Brain microvascular endothelial cell (primary cell): ENCODE data around the gene PCDH1.

Source experiments
- DNase-seq: peaks from one replicate; pipeline ENCODE4 v3.0.0-alpha.2; 2020
- H3K27ac ChIP-seq: fragments of 250-450 bp; sonication (Bioruptor Pico); 2 replicates; pipeline ENCODE4 v1.5.1; 2020; ENCODE audit warnings: mild to moderate bottlenecking, moderate library complexity
- H3K27me3 ChIP-seq: fragments of 250-450 bp; sonication (Bioruptor Pico); replicated peaks from 2 replicates; pipeline ENCODE4 v1.5.1; 2020; ENCODE audit warnings: mild to moderate bottlenecking
- H3K36me3 ChIP-seq: fragments of 250-450 bp; sonication (Bioruptor Pico); replicated peaks from 2 replicates; pipeline ENCODE4 v1.5.1; 2020; ENCODE audit warnings: mild to moderate bottlenecking
- H3K4me3 ChIP-seq: 2 replicates; pipeline ENCODE4 v1.5.1; 2011; ENCODE audit warnings: low read depth, mild to moderate bottlenecking, control low read depth, low read length, moderate library complexity
- in situ Hi-C: cut with HindIII; loops from 2 replicates; pipeline ENCODE4 v1.10.0; 2017; ENCODE audit warnings: low sequenced_read_pairs, low pct_ligation_motif_present
- TF ChIP-seq, protein P1 (sequence below): IDR thresholded peaks from 2 replicates; pipeline ENCODE4 v1.5.1; 2011; ENCODE audit warnings: low read depth, mild to moderate bottlenecking, moderate library complexity, low read length, control low read depth, inconsistent platforms; ENCODE audit errors: missing control alignments

PCDH1 gene

DNA sequence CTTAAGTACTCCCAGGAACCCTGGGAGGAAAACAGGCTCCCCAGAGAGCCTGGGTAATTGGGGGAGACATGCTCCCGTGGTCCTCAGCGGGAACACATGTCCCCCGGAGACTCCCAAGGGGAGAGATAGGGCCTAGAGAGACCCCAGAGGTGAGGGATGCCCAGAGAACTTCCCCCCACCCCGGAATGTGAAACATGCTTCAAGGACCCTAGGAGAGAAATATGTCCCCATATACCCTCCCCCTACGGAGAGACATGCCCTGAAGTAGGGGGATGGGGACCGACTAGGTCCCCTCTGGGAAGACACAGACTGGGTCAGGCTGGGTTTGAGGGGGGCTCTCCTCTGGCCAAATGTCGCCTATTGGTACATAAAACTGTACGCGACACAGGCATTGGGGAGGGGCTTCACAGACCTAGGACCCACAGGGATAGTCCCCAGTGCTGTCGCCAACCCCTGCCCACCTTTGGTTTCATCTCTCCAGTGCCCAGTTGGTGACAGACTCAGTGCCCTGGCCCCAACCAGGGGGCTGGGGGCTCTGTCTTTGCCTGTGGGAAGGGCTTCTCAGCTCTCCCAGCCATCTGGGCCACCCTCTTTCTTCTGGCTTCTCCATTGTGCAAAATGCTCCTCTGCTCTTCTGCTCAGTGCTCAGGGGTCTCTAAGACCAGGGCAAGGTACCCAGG lies 26.9 kb downstream of the PCDH1 start:
- DNase-seq, result no peak
- H3K27ac ChIP-seq, result no peak overlapping the region
- in situ Hi-C loops, result no loop called here
- no peaks in the 10 kb centered on the region for H3K36me3 ChIP-seq
- H3K27me3 ChIP-seq, result no peaks in the 10 kb centered on the region
- H3K4me3 ChIP-seq, result no peak overlapping the region
- TF ChIP-seq, protein P1, sequence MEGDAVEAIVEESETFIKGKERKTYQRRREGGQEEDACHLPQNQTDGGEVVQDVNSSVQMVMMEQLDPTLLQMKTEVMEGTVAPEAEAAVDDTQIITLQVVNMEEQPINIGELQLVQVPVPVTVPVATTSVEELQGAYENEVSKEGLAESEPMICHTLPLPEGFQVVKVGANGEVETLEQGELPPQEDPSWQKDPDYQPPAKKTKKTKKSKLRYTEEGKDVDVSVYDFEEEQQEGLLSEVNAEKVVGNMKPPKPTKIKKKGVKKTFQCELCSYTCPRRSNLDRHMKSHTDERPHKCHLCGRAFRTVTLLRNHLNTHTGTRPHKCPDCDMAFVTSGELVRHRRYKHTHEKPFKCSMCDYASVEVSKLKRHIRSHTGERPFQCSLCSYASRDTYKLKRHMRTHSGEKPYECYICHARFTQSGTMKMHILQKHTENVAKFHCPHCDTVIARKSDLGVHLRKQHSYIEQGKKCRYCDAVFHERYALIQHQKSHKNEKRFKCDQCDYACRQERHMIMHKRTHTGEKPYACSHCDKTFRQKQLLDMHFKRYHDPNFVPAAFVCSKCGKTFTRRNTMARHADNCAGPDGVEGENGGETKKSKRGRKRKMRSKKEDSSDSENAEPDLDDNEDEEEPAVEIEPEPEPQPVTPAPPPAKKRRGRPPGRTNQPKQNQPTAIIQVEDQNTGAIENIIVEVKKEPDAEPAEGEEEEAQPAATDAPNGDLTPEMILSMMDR, result no peak

- Histone ChIP-seq H3K27ac (no peak overlapping the region), H3K27me3 (no peaks in the 10 kb centered on the region), H3K36me3 (no peaks in the 10 kb centered on the region), H3K4me3 (peak overlapping the region; percentile 68)
- no peak for DNase-seq
- in situ Hi-C loops, result no loop called here
- TF ChIP-seq, protein P1, result no peak
These were observed 27.4 kb downstream of the PCDH1 start for GRCh38 chr5:141850786-141851185.

GRCh38 chr5:141850244-141850768 lies 27.9 kb downstream of the PCDH1 start:
- Histone ChIP-seq H3K27ac (peak overlapping the region; percentile 86), H3K36me3 (no peaks in the 10 kb centered on the region), H3K27me3 (no peaks in the 10 kb centered on the region), H3K4me3 (peak overlapping the region; percentile 68)
- TF ChIP-seq, protein P1, result no peak
- in situ Hi-C loops, result no loop called here
- DNase-seq, result peak; percentile 24

GRCh38 chr5:141849415-141850243 lies 28.6 kb downstream of the PCDH1 start:
- TF ChIP-seq, protein P1, result no peak
- Histone ChIP-seq H3K27me3 (no peaks in the 10 kb centered on the region), H3K4me3 (peak overlapping the region; percentile 68), H3K36me3 (no peaks in the 10 kb centered on the region), H3K27ac (peak overlapping the region; percentile 86)
- in situ Hi-C loops, result no loop called here
- peak; percentile 47 for DNase-seq

DNA sequence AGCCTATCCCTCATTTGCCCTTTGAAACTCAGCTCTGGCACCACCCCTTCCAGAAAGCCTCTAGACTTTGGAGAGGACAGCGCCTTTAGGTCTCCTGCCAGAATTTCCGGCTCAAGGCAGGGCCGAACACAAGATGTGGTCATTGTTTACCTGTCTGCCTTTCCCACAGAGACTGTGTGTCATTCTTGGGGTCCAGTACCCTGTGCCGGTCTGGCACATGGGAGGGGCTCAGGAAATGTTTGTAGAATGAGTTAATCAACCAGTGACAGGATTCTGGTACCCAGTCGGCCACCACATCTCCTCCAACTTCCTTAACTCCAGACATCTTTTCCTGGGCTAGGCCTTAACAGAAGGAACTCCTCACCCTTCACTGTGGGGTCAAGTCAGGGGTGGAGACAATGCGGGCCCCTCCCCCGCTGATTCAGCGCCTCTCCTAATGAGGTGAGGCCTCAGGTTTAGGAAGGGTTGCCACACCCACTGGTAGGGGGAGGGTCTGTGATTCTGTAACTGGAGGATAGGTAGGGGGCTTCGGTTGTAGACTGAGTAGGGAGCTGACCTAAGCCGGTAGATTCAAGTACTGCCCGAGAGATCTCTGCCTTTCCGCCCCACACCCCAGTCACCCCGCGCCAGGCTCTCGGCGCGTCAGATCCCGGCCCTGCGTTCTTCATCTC lies 29.3 kb downstream of the PCDH1 start:
- Histone ChIP-seq H3K4me3 (peak overlapping the region; percentile 68), H3K27ac (peak overlapping the region; percentile 86), H3K27me3 (no peaks in the 10 kb centered on the region), H3K36me3 (no peaks in the 10 kb centered on the region)
- TF ChIP-seq, protein P1, result no peak
- in situ Hi-C loops, result no loop called here
- peak; percentile 35 for DNase-seq
